Measurements from ENCODE around the gene TFPI. TPM values are rescaled to one million over a fixed set of nuclear protein-coding genes. Genes with fewer than 3 reads are reported as not detected.

TFPI gene
- total RNA-seq, 1 experiment from 2014 or later = 29.1 TPM

GRCh38 chr2:187442378-187442777 lies 111.9 kb downstream of the TFPI start:
- ChIA-PET CTCF (interaction anchor here (0.8 to 1.8 kb wide), 2 partner anchors 25 to 580 kb away, joined by 3 to 9 read pairs; no protein-coding TSS in a partner anchor), POLR2A (no interaction called here), RAD21 (ENCODE audit: low non-redundant PET in 1 of 2, low total read pairs in 2 of 2, uncharacterized antibody in 2 of 2, unreplicated experiment in 2 of 2) (no interaction called here)
- Histone ChIP-seq H3K27me3 (ENCODE audit: insufficient read depth, low read length) (no peaks in the 10 kb centered on the region), H3K4me3 (replicated peaks in 1 of 2; ENCODE audit: low read depth in 1 of 2, low read length in 2 of 2) (no peak overlapping the region), H3K4me1 (ENCODE audit: control insufficient read depth in 1 of 2, insufficient read depth in 2 of 2, low read length in 2 of 2) (no peaks in the 10 kb centered on the region), H3K9me3 (ENCODE audit: control insufficient read depth in 1 of 2, insufficient read depth in 1 of 2, low read depth in 1 of 2, low read length in 2 of 2) (no peaks in the 10 kb centered on the region), H3K9me2 (ENCODE audit: insufficient read depth) (no peaks in the 10 kb centered on the region), H3K36me3 (ENCODE audit: control insufficient read depth in 1 of 2, insufficient read depth in 2 of 2, low read length in 2 of 2) (no peaks in the 10 kb centered on the region), H3K4me2 (ENCODE audit: low read length) (no peak overlapping the region), H3K27ac (ENCODE audit: low read depth, low read length) (no peak overlapping the region), H3K9ac (ENCODE audit: low read length) (no peak overlapping the region), H3K79me2 (ENCODE audit: insufficient read depth, low read length) (no peaks in the 10 kb centered on the region), H4K20me1 (ENCODE audit: insufficient read depth) (no peaks in the 10 kb centered on the region), H2AFZ (ENCODE audit: low read depth, low read length, poor library complexity, severe bottlenecking) (peak overlapping the region; percentile 70)
- no peak for DNase-seq (ENCODE audit: low read depth, low spot score)
- BruUV-seq (replicated peaks) = no TSS peak
- no peak for TF ChIP-seq ATF3 (IDR thresholded peaks at IDR 0.05)
- no peak for TF ChIP-seq ZFX (IDR thresholded peaks at IDR 0.05)
- no peak for TF ChIP-seq ZNF274 (IDR thresholded peaks at IDR 0.05; ENCODE audit: low read depth, low read length)
- no peak for TF ChIP-seq RAD21 (IDR thresholded peaks at IDR 0.05; ENCODE audit: low read depth)
- TF ChIP-seq CTCF (IDR thresholded peaks at IDR 0.05 in 2 of 3, conservative IDR thresholded peaks at IDR 0.05 in 1 of 3; ENCODE audit: borderline replicate concordance in 1 of 3, insufficient read depth in 1 of 3, low read depth in 2 of 3, low read length in 2 of 3) = peak in 1 of 3 experiments; percentile 10; a peak in 2 of 6 replicates
- TF ChIP-seq SIN3A (IDR thresholded peaks at IDR 0.05; ENCODE audit: low read depth) = no peak
- no peak for ATAC-seq
- intact Hi-C loops (cut with micrococcal nuclease) = no loop called here

- no peaks in the 10 kb centered on the region for H3K27me3 ChIP-seq (ENCODE audit: insufficient read depth, low read length)
- no peak overlapping the region for H3K4me2 ChIP-seq (ENCODE audit: low read length)
- H4K20me1 ChIP-seq (ENCODE audit: insufficient read depth) = no peaks in the 10 kb centered on the region
- DNase-seq (ENCODE audit: low read depth, low spot score) (no peak), ATAC-seq (no peak)
- H3K36me3 ChIP-seq (ENCODE audit: control insufficient read depth in 1 of 2, insufficient read depth in 2 of 2, low read length in 2 of 2) = no peaks in the 10 kb centered on the region
- CTCF ChIA-PET = interaction anchor here (1.4 kb wide), 1 partner anchor 578 kb away, joined by 7 read pairs; no protein-coding TSS in a partner anchor
- no peaks in the 10 kb centered on the region for H3K79me2 ChIP-seq (ENCODE audit: insufficient read depth, low read length)
- intact Hi-C loops (cut with micrococcal nuclease) = no loop called here
- RAD21 ChIA-PET (ENCODE audit: low non-redundant PET in 1 of 2, low total read pairs in 2 of 2, uncharacterized antibody in 2 of 2, unreplicated experiment in 2 of 2) = no interaction called here
- H3K4me3 ChIP-seq (replicated peaks in 1 of 2; ENCODE audit: low read depth in 1 of 2, low read length in 2 of 2) = no peak overlapping the region
- no peak overlapping the region for H3K27ac ChIP-seq (ENCODE audit: low read depth, low read length)
- H3K9me3 ChIP-seq (ENCODE audit: control insufficient read depth in 1 of 2, insufficient read depth in 1 of 2, low read depth in 1 of 2, low read length in 2 of 2) = no peaks in the 10 kb centered on the region
- POLR2A ChIA-PET = no interaction called here
- no TSS peak for BruUV-seq (replicated peaks)
- H3K9ac ChIP-seq (ENCODE audit: low read length) = no peak overlapping the region
- H2AFZ ChIP-seq (ENCODE audit: low read depth, low read length, poor library complexity, severe bottlenecking) = peak overlapping the region; percentile 43
- H3K9me2 ChIP-seq (ENCODE audit: insufficient read depth) = no peaks in the 10 kb centered on the region
- H3K4me1 ChIP-seq (ENCODE audit: control insufficient read depth in 1 of 2, insufficient read depth in 2 of 2, low read length in 2 of 2) = no peaks in the 10 kb centered on the region
- no peak for TF ChIP-seq EZH2phosphoT487 (IDR thresholded peaks at IDR 0.05; ENCODE audit: borderline replicate concordance)
- no peak for TF ChIP-seq POLR2A (IDR thresholded peaks at IDR 0.05; ENCODE audit: borderline replicate concordance, extremely low read depth, insufficient read depth, insufficient read length)
- TF ChIP-seq CBX3 (IDR thresholded peaks at IDR 0.05; ENCODE audit: low read depth) = no peak
- TF ChIP-seq SRF (IDR thresholded peaks at IDR 0.05; ENCODE audit: low read depth) = no peak
- TF ChIP-seq POLR2AphosphoS5 (IDR thresholded peaks at IDR 0.05; ENCODE audit: low read depth, low read length) = no peak
- TF ChIP-seq CEBPB (IDR thresholded peaks at IDR 0.05; ENCODE audit: low read depth) = no peak
- no peak for TF ChIP-seq EZH2 (IDR thresholded peaks at IDR 0.05)
- TF ChIP-seq CTCF (IDR thresholded peaks at IDR 0.05 in 2 of 3, conservative IDR thresholded peaks at IDR 0.05 in 1 of 3; ENCODE audit: borderline replicate concordance in 1 of 3, insufficient read depth in 1 of 3, low read depth in 2 of 3, low read length in 2 of 3) = no peak
- TF ChIP-seq FOSL1 (IDR thresholded peaks at IDR 0.05; ENCODE audit: low read depth) = no peak
Measured at GRCh38 chr2:187440101-187440675, 114.0 kb downstream of the TFPI start.

All from HCT116 (cell line).